Renal pelvis (tissue), 4 donors: ENCODE results near the gene SRSF1. TPM values are rescaled to one million over a fixed set of nuclear protein-coding genes. Genes with fewer than 3 reads are reported as not detected.

ENCODE experiments used
- DNase-seq: peaks from one replicate; pipeline ENCODE4 v3.0.0-alpha.2; 2013
- polyA plus RNA-seq, 3 donors: library from polyadenylated mRNA; unstranded; fragments of 120-200 nt; gene quantifications; one replicate each; pipeline ENCODE4 v1.2.1, GENCODE V29; 2013; ENCODE audit not compliant: insufficient read length in 3 of 3

SRSF1 gene
- polyA plus RNA-seq, 3 donors, result 331 to 382 (median 358) TPM

DNA sequence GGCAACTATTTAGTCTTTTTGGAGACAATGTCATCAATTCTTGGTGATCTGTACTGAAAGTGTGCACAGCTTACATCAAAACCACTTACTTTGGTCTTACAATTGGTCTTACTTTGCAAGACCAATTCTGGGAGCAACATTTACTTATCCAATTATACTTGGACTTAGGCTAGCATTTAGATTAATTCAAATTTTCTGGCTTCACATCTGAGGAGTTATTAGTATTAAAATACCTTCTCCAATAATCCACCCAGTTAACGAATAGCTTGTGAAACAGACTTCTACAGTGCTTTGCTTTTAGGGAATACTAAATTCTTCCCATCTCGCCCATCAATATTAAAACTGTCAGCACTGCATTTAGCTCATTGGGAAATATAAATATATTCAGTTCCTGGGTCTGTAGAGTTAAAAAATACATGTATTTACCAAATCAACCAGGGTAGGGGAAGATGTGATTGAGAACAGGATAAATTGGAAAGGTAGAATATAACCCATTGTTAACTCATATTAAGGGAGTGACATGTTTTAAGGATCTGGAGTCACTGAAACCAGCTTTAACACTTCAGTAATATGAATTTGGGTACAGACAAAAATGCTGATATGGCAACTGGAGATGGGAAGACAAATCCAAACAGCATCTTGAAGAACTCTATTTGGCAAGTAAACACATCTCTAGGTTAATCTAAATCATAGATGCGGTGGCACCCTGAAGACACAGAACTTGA lies 9.8 kb downstream of the SRSF1 start:
- DNase-seq, result no peak

DNA sequence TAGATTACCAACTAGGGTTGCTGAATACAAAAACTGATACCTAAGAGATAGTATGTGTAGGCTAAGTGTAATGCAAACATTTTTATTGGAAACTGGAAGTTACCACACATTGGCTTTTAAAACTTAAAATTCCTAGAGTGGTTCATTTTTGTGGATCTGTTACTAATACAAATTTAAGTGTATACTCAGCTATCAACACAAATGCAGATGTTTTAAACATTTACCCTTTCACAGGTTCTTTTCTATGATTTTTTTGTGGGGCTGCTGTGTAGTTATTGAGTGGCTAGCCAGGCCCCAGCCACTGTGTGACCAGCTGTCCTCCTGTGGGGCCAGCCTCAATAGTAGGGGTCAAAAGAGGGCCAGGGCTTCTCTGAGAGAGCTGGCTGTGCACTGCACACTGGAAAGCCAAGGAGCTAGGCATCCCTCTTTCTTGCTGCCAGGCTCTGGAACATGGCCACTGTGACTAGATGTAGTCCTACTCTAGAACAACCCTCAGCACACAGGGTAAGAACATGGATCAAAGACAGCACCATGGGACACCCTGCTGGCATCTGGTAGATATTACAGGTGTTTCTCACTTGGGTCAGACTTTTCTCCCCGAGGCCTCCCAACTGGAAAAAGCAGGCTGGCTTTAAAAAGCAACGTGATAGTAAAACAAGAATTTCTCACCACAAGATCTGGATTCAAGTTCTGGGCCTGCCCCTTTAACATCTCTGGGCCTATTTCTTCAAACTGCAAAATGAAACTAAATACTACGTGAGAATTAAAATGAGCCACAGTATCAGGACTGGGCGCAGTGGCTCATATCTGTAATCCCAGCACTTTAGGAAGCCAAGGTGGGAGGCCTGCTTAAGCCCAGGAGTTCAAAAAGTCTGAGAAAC lies 11.7 kb downstream of the SRSF1 start:
- DNase-seq, result peak; percentile 78

DNA sequence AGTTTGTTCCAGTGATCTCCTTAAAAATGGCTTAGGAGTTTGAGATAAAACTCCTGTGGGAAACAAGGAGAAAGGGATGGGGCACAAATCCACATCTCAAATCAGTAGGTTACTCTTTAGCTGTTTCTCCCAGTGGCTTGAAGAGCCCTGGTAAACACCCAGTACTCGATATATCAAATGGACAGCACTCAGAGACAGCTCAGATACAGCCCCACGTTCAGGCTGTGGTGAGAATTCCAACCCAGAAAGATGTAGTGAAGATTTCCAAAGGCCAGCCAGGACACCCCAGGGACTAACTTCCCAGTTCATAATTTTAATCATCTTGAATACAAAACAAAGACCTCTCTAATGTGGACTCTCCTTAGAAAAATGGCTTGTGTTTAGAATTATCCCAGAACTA lies 12.6 kb downstream of the SRSF1 start:
- DNase-seq, result no peak

DNA sequence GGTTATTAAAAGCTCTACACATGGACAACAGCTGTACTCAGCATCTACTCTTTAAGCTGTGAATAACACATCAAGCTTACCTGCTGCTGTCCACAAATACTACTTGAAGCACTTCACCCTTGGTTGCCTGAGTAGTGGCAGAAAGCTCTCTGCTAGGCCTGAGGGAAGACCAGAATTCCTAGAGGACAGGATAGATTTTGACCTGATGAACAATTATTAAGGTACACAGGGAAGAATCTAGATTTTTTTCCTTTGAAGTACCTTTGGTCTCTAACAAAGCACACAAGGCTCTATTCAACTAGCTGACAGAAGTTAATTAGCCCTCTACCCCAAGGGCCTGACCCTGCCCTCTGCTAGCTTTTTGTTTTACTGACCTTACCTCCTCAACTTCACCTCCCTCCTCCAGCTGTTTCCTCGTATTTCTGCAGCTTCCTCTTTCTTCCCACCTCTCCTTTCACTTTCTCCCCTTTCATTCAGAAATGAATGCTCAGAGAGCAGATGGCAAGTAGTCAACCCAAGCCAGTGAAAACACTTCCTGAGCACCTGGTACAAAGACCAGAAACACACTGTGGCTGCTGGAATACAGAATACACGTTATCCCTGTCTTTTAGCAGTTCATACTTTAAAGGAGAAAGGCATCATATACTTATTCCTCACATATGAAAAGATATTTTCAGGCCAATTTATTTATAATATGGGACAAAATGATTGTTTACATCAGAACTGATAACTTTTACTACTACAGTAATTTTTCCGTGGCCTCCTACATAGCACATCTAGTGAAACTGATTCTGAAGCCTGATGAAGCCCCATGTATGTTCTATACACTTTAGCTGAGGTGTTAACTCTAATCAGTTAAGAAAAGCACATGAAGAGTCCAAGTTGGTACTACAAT lies 13.3 kb downstream of the SRSF1 start:
- DNase-seq, result no peak

DNA sequence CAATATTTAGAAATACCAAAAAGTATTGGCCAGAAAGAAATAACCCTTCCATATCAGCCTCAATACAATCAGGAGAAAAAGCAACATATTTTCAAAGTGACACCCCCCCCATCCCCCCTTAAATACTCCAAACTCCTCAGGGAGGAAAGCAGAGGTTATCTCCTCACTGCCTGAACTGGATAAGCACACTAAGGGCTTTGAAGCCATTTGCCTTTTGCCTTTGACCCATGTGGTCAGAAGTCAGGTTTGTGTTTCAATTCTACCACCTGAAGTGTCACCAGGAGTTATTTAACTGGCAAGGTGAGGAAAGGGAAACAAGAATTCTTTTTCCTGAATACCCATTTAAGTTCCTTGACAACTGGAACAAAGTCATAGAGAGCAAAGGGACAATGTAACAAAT lies 15.5 kb downstream of the SRSF1 start:
- no peak for DNase-seq

DNA sequence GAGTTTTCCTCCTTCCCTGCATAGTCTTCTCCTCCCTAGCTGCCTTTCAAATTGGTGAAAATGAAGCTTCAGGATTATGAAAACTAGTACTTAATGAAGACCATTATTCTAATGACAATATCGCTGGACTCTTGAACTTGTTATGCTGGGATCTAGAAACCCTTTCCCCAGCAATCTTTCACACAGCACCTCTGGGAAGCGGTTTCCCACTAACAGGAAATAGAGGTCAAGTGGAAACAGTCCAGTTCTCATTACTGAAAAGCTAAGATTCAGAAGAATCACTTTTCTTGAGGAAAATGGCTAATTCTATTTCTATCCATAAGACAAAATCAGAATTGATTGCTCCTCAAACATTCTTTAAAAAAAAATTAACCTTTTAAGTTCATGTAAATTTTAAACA lies 17.0 kb downstream of the SRSF1 start:
- DNase-seq, result no peak

DNA sequence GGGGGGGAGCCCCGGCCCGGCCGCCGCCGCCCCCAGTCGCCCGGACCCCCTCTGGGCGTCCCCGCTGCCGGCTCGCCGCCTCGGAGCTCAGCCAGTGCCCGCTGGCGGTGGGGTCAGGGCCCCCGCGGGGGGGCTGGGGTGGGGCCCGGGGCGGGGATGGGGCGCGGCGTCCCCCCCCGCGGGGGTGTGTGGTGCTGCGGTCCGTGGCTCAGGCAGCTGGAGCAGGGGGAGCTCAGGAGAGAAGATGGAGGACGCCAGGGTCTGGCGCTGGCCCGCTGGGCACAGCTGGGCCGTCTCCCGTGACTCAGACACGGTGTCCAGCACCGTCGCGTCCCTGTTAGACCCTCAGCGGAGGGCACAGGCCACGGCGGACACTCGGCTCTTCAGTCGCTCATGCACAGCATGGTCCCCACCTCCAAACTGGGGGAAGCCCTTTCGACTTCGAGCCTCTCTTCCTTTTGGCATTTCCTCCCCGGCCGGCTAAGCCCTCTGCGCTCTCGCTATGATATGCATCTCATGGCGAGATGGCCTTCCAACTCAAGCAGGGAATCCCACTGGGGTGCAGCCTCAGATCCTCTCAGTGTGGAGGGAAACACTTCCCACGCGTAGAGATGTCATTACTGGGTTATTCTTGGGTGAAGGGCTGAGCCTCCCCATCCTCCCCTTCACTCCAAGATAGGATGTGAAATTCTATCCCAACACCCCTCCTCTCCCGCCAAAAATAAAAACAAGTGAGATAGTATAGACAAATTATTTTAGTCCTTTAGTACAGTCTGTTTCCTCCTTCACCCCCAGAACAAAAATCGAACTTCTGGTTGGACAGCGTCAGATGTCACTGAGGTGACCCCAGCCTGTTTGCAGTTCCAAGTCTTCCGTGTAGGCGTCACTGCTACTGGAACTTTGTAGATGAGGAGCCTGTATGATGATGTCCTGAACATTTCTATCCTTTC lies 18.5 kb downstream of the SRSF1 start:
- DNase-seq, result peak; percentile 63

DNA sequence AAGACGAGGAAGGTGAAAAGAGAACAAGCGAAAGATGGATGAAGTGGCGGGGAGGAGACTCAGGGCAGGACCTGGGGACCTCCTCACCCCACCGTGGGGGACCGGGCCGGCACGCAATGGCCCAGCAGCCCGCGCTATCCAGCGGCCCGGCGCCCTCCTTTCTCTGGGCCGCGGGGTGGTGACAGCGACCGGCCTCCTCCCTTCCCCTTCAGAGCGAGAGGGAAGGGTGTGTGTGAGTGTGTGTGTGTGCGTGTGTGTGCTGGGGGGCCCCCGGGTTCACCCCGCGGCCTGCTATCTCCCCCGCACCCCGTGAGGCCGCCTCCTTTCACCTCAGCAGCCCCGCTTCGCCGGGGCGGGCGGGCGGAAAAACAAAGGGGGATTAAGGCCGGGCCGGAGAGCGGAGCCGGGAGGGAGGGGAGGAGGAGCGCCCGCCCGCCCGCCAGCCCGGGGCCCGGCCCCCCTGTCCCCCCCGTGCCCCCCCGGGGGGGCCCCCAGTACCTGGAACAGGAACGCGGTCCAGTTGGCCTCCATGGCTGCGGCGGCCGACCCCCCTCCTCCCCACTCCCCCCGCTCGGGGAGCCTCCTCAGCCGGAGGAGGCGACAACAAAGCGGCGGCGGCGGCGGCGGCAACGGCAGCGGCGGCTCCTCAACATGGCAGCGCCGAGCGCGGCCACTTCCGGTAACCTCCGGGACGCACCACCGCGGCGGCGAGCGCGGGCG lies 19.3 kb downstream of the SRSF1 start, which contains the start of gene VEZF1:
Gene VEZF1 (minus strand): TSS at position 674 of the 720 bp plus-strand sequence. CDS start 143 bp downstream, at position 531.
- peak; percentile 80 for DNase-seq

DNA sequence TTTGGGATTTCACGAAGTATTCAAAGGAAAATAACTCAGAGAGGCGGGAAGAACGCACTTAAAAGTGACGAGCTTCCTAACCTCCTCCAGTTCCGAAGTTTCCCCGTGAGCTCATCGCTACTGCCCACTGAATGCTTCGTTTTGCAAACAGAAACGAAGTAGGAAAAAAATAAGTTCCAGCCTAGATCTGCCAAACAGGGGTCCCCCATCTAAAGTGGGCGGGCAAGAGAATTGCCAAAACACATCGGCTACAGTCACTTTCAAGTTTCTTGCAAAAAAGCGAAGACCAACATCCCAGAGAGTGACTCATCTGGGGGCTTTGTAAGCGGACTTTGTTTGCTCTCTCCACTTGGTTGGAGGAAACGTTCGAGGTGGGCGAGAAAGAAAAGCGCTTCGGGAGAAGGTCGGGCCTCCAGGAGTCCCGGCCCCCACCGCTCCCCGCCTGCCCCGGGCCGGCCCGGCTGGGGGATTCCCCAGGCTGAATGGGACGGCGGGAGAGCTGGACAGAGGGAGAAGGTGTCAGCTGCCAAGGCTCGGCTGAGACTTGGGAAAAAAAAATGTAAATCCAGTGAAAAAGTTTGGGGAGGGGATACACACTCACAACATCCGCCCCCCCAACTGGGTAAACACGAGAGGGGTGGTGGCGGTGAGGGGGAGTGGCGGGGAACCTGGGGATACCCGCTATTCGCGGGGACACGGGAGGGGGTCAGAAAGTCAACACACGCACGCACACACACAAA lies 20.0 kb downstream of the SRSF1 start:
- DNase-seq, result peak; percentile 75

DNA sequence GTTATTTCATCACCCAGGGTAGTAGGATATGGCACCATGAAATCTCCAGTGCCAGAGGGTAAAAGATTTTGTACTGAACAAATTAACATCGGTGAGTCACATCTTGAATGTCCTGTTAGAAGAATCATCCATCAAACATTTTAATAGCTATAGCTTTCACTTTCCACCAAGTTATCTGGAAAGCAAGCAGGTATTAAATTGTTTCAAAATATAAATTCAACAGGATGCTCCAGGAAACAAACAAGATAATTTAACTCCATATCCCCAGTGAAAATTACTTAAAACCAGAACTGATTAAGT lies 21.4 kb downstream of the SRSF1 start:
- DNase-seq, result no peak

DNA sequence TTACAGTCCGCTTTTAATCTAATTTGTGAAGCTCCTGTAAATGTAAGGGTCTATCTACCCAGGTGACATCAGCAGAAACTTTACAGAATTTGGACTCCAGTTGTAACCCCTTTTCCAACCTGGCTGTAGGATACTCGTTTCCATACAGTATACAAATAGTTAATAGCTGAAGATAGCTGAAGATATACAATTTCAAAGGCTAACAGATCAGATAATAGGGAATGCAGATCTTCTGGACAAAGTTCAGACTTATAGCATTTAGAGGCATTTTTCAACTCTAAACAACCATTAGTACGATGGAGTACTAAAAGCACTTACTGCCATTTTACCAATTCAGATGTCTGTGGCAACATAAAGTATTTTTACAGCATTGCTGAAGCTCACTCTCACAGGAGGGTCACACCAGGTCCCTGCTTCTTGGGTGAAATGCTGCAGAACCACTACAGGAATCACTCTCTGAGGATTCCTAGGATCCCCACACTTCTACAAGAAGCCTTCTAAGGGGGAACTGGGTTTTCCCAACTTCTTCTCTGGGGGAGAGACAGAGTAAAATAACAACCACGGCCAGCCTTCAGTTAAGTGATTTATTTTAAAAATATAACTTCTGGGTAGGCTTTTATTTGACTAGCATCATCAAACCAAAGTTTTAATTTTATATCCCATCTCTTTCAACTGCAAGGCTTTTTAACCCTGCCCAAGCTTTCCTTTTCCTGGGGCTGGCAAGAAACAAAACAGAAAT lies 21.9 kb downstream of the SRSF1 start:
- DNase-seq, result no peak

DNA sequence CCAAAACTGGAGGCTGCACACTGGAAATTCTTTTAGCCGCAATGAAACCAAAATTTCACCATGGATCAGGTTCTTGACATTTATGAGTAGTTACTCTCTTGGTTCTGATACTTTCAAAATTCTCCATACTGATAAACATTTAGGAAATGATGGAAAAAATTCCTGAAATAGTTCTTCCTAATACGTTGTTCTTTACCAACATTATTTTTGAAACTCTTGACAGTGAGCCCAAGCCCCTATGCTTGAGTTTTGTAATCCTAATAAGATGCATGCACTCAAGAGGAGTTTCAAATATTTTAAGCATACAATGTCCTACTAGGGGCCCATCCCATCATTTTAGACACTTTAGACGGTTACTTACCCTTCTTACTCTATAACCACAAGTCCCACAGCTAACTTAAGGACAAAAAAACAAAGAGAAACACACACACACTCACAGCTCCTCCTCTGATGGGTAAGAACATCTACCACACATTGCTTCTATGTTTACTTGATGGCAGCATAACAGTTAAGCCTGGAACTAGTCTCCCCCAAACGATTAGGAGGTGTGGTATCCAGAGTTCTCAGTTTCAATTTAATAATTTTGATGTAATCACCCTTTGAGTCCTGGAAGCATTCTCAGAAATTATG lies 22.7 kb downstream of the SRSF1 start:
- DNase-seq, result no peak

DNA sequence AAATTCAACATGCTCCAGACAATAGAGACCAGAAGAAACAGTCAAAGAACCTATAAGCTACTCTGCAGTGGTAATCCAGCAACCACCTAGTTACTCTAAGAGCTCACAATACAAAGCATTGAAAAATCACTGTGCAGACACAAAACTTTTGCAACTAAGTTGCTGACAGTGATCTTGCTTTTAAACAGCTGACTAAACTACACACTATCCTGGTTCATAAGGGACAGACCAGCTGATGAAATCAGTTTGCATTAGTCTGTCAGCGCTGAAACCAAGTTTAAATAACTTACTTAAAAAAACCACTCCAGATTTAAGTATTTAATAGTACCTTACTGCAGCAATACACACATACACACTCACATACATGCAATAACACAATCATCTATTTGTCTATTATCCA lies 23.6 kb downstream of the SRSF1 start:
- DNase-seq, result no peak

DNA sequence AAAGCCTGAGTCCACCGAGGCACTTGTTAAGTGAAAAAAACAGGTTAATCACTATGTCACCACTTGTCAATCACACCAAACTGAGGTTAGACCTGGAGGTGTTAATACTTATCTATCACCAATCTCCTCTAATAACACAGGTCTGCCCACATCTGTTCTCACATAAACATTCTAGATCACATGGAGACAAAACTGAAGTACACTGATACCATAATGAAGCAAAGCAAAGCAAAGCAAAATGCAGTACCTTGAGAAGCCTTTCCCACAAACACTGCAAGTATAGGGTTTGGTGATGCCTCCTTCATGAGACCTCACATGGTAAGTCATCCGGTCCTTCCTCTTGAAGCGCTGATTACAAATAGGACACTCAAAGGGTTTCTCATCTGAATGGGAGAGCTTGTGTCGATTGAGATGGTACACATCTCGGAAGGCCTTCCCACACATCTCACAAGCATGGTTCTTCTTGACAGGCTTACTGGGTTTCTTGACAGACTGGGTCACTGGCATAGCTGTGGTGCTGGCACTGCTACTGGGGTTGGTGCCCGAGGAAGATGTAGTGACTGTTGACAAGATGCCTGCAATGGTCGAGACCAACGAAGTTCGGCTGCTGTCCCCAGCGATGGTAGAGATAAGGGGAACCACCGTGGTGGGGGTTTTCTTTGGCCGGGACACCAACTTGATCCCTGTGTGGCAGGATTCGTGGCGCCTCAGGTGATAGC lies 24.4 kb downstream of the SRSF1 start:
- DNase-seq, result no peak

DNA sequence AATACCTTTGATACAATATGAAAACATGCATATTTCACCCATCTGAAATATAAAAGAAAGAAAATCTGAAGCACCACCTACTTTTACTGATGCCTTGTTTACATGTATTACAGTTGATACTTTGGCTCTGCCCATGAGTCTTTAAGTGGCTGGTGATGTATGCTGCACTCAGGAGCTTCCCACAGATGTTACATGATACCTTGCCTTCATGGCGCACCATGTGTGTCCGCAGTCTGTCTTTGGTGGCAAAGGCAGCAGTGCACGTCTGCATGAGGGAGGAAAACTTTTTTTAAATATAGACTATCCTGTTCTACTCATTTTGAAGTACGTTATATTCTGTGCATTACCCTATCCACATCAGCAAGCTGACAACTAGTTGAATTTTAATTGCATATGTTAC lies 26.5 kb downstream of the SRSF1 start:
- DNase-seq, result no peak

DNA sequence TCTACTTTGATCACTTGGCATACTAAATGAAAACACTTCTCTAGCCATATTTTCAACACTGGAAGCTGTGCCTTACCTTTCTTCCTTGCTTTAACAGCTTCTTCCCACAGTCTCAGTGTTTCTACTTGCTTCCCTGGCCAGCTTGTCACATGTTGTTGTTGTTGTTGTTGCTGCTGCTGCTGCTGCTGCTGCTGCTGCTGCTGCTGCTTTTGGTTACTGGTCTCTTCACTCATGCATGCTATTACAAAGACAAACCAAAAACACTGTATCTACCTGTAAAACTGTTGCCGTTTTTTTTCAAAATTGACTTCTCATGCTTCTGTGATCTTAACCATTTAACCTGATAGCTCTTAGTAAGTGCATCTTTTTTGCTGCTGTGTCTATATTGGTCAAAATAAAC lies 28.0 kb downstream of the SRSF1 start:
- DNase-seq, result no peak

DNA sequence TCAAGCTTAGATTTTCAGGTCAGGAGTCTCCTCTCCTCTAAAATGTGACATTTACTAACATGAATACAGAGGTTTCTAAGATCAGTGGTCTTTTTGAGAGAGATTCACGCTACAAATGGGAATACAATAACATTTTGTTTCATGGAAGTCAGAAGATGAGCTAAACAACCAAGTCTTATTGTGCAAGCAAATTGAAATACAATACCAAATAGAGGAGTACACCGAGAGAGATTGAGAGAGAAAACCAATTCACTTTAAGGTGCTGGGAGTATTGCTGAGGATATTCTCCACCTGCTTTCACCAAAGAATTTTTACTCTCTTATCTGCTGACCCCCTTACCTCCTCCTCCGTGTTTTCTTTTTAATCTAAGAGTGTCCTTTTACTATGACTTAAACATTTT lies 30.5 kb downstream of the SRSF1 start:
- no peak for DNase-seq

DNA sequence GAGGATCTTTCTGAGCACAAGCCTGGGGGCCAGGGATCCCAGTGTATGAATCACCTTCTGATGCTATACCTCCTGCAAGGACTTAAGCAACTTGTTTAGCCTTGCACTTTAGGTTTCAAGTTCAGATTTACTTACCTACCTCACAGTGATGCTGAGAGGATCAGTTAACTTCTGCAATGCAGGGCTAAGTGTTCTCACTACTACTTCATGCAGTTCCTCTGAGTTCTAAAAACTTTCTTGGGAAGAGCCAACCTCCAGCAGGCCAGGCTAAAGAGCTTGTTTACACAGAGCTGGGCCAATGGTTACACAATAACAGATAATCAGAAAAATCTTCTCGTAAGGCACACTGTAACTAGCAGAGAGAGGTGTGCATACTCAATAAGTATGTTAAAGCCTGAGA lies 32.0 kb downstream of the SRSF1 start:
- DNase-seq, result no peak
